Thyroid gland (tissue), 4 donors: Measurements from ENCODE around the gene DNAH1. TPM values are rescaled to one million over a fixed set of nuclear protein-coding genes. Genes with fewer than 3 reads are reported as not detected.

Source experiments
- DNase-seq, 2 donors: peaks; one replicate each; pipeline ENCODE4 v3.0.0-alpha.2; 2019
- H3K27ac ChIP-seq, 3 donors: fragments of 200-600 bp; sonication (generic); 1 replicate in 2 of 3; 2 replicates in 1 of 3; pipeline ENCODE4 v1.5.1; 2016 to 2019; ENCODE audit warnings: mild to moderate bottlenecking in 1 of 3, moderate library complexity in 1 of 3
- H3K27me3 ChIP-seq: fragments of 200-600 bp; sonication (generic); one replicate; pipeline ENCODE4 v1.5.1; 2019
- H3K36me3 ChIP-seq, 2 donors: fragments of 200-600 bp; sonication (generic); one replicate each; pipeline ENCODE4 v1.5.1; 2016 to 2019
- H3K4me1 ChIP-seq, 2 donors: fragments of 200-600 bp; sonication (generic); one replicate each; pipeline ENCODE4 v1.5.1; 2017 to 2019
- H3K4me3 ChIP-seq, 3 donors: fragments of 200-600 bp; sonication (generic); replicated peaks in 1 of 3; 1 replicate in 2 of 3; 2 replicates in 1 of 3; pipeline ENCODE4 v1.5.1; 2016; ENCODE audit warnings: mild to moderate bottlenecking in 1 of 3
- H3K9me3 ChIP-seq: fragments of 200-600 bp; sonication (generic); one replicate; pipeline ENCODE4 v1.5.1; 2017
- POLR2A ChIP-seq, 2 donors: fragments of 450-650 bp; IDR thresholded peaks; one replicate each; pipeline ENCODE4 v1.6.1; 2017; ENCODE audit warnings: antibody characterized with exemption in 2 of 2, mild to moderate bottlenecking in 2 of 2, moderate library complexity in 1 of 2
- WGBS, 2 donors: methylation state at CpG; one replicate each; pipeline ENCODE4 v1.1.5; 2017; 5-methylcytosine and 5-hydroxymethylcytosine counted together
- intact Hi-C: fragments of 100-400 bp; cut with DNase I; formaldehyde crosslinking; loops from one replicate; pipeline ENCODE4 v1.15.1; 2023
- total RNA-seq, 4 donors: library from RNA; depleted of rRNA; stranded (reverse); fragments of >200 nt; gene quantifications; one replicate each; pipeline ENCODE4 v1.2.3, GENCODE V29; 2016
- TF ChIP-seq, protein P1 (sequence below), 6 experiments: fragments of 200-600 bp in 3 of 6; fragments of 450-650 bp in 3 of 6; sonication (generic) in 3 of 6; IDR thresholded peaks; one replicate each; pipeline ENCODE4 v1.5.1; 2016 to 2019; ENCODE audit warnings: antibody characterized with exemption in 6 of 6, mild to moderate bottlenecking in 2 of 6, inconsistent platforms in 1 of 6, moderate library complexity in 1 of 6

Gene DNAH1
- total RNA-seq, 4 donors from 2014 or later = 4.6 to 14.2 (median 7.5) TPM

DNA sequence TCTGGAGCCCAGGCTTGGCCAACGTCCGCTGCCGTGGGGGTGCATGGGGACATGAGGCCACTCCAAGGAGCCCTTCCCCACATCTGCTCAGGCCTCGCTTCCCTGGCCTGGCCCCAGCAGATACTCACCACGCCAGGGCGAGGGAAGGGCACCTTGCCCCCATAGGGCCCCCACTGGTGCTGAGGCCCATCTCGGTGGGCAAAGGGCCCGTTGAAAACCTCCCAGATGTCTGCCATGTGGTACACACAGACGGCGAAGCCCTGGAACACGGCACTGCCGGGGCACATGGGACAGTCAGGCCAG is 124.1 kb downstream of the DNAH1 start:
- no peaks in the 10 kb centered on the region for H3K27me3 ChIP-seq
- intact Hi-C loops = no loop called here
- H3K4me3 ChIP-seq = no peak overlapping the region
- no peaks in the 10 kb centered on the region for H3K9me3 ChIP-seq
- no peak overlapping the region for H3K27ac ChIP-seq
- 88 to 89% methylated on average over 10 to 11 of the region's 12 CpGs for WGBS, 2 donors
- DNase-seq = no peak
- TF ChIP-seq, protein P1, sequence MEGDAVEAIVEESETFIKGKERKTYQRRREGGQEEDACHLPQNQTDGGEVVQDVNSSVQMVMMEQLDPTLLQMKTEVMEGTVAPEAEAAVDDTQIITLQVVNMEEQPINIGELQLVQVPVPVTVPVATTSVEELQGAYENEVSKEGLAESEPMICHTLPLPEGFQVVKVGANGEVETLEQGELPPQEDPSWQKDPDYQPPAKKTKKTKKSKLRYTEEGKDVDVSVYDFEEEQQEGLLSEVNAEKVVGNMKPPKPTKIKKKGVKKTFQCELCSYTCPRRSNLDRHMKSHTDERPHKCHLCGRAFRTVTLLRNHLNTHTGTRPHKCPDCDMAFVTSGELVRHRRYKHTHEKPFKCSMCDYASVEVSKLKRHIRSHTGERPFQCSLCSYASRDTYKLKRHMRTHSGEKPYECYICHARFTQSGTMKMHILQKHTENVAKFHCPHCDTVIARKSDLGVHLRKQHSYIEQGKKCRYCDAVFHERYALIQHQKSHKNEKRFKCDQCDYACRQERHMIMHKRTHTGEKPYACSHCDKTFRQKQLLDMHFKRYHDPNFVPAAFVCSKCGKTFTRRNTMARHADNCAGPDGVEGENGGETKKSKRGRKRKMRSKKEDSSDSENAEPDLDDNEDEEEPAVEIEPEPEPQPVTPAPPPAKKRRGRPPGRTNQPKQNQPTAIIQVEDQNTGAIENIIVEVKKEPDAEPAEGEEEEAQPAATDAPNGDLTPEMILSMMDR (IDR thresholded peaks at IDR 0.05) = no peak
- no peak for TF ChIP-seq POLR2A (IDR thresholded peaks at IDR 0.05)
- no peaks in the 10 kb centered on the region for H3K36me3 ChIP-seq
- H3K4me1 ChIP-seq = peaks cover 0 to 5% of the 10 kb centered on the region in 2 donors

DNA sequence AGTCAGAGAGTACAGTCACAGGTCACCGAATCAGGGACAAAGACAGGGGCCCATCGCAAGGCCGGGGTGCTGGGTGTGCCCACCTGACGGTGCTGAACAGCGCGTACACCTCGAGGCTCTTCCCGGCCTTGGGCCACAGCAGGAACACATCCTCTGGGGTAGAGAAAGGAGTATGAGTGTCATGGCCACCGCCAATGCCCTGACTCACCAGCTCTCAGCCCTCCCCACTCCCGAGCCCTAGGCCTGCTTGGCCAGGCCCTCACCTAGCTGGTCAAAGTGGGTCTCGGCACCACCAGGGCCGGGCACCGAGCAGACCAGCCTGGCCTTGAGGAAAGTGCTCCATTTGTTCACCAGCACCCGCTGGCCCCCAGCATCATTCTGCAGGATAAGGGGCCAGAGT is 124.6 kb downstream of the DNAH1 start:
- no peak overlapping the region for H3K27ac ChIP-seq
- no peaks in the 10 kb centered on the region for H3K36me3 ChIP-seq
- peaks cover 0 to 7% of the 10 kb centered on the region in 2 donors for H3K4me1 ChIP-seq
- no peak overlapping the region for H3K4me3 ChIP-seq
- TF ChIP-seq, protein P1 (IDR thresholded peaks at IDR 0.05) = no peak
- TF ChIP-seq POLR2A (IDR thresholded peaks at IDR 0.05) = no peak
- H3K9me3 ChIP-seq = no peaks in the 10 kb centered on the region
- no peaks in the 10 kb centered on the region for H3K27me3 ChIP-seq
- intact Hi-C loops = no loop called here
- no peak for DNase-seq
- 95 to 97% methylated on average over 8 to 11 of the region's 14 CpGs for WGBS, 2 donors

GRCh38 chr3:52441091-52441771 is 125.1 kb downstream of the DNAH1 start:
- H3K4me1 ChIP-seq = peaks cover 0 to 7% of the 10 kb centered on the region in 2 donors
- no peak overlapping the region for H3K4me3 ChIP-seq
- no peaks in the 10 kb centered on the region for H3K27me3 ChIP-seq
- intact Hi-C loops = no loop called here
- H3K27ac ChIP-seq = no peak overlapping the region
- no peak for DNase-seq
- no peaks in the 10 kb centered on the region for H3K36me3 ChIP-seq
- WGBS, 2 donors = 94 to 96% methylated on average over 14 to 21 of the region's 23 CpGs
- TF ChIP-seq, protein P1 (IDR thresholded peaks at IDR 0.05) = no peak
- TF ChIP-seq POLR2A (IDR thresholded peaks at IDR 0.05) = no peak
- H3K9me3 ChIP-seq = no peaks in the 10 kb centered on the region

DNA sequence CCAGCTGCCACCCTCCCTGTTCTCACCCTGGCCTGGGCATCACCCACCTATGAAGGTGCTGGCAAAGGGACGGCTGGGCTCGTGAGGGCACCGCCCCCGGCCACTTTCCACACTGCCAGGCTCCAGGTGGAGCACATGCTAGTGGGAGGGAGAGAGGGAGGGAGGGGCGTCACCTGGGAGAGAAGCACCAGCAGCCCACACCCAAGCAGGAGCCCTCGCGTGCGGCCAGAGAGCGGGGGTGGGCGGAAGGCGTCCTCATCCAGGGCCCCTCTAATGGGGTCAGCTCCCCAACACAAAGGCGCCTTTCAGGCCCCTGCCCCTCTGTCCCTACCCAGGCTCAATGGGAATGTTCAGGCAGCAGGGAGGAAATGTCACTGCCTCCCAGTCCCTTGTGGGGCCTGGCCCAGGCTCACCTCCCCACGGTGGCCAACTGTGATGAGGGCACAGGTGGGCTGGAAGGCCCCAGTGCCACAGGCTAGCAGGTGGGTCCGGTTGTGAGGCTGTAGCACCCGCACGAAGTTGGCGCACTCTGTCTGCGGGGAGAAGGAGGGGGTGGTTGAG is 125.7 kb downstream of the DNAH1 start:
- 85 to 89% methylated on average over 10 to 18 of the region's 18 CpGs for WGBS, 2 donors
- no peak overlapping the region for H3K4me3 ChIP-seq
- no peak overlapping the region for H3K27ac ChIP-seq
- TF ChIP-seq, protein P1 (IDR thresholded peaks at IDR 0.05) = no peak
- no peak for TF ChIP-seq POLR2A (IDR thresholded peaks at IDR 0.05)
- no peak for DNase-seq
- intact Hi-C loops = no loop called here
- peaks cover 0 to 7% of the 10 kb centered on the region in 2 donors for H3K4me1 ChIP-seq
- H3K36me3 ChIP-seq = no peaks in the 10 kb centered on the region
- no peaks in the 10 kb centered on the region for H3K9me3 ChIP-seq
- H3K27me3 ChIP-seq = no peaks in the 10 kb centered on the region

- no peak for DNase-seq
Observed at GRCh38 chr3:52442409-52443267, 126.5 kb downstream of the DNAH1 start.

More at GRCh38 chr3:52442409-52443267, 126.5 kb downstream of the DNAH1 start:
- 83 to 89% methylated on average over 16 of the region's 16 CpGs for WGBS, 2 donors
- Histone ChIP-seq H3K4me1 (peaks cover 0 to 7% of the 10 kb centered on the region in 2 donors), H3K27ac (no peak overlapping the region), H3K4me3 (no peak overlapping the region), H3K27me3 (no peaks in the 10 kb centered on the region), H3K9me3 (no peaks in the 10 kb centered on the region), H3K36me3 (no peaks in the 10 kb centered on the region)
- intact Hi-C loops = no loop called here
- TF ChIP-seq, protein P1 (IDR thresholded peaks at IDR 0.05) = no peak
- TF ChIP-seq POLR2A (IDR thresholded peaks at IDR 0.05) = no peak
